ENCODE results near the gene FAM20C.

Gene FAM20C

DNA sequence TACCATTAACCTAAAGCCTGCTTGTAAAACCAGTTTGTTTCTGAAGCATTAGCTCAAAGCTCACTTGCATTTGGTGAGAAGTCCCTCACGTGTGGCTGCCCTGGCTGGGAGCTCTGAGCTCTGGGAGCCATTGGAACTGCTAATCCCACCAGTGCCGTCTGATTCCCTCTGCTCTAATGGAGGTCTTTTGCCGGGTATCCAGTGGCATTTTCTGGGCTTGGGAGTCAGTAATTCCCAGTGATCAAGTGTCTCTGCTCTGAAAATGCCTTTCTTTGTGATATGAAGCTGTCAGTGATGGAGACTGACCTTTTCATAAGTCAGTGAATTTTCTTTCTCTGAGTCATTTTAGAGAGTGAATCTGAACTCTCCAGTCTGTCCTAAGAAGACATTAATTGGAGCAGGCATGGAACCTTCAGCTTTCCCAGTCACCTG lies 36.9 kb upstream of the FAM20C start:
- H3K9me3 Mint-ChIP-seq, result no peaks in the 10 kb centered on the region
- H3K4me3 Mint-ChIP-seq, result no peak overlapping the region
- peaks cover 3% of the 10 kb centered on the region for H3K4me1 Mint-ChIP-seq
- no peaks in the 10 kb centered on the region for H3K27me3 Mint-ChIP-seq
- no peak overlapping the region for H3K27ac Mint-ChIP-seq
- no peaks in the 10 kb centered on the region for H3K36me3 Mint-ChIP-seq

DNA sequence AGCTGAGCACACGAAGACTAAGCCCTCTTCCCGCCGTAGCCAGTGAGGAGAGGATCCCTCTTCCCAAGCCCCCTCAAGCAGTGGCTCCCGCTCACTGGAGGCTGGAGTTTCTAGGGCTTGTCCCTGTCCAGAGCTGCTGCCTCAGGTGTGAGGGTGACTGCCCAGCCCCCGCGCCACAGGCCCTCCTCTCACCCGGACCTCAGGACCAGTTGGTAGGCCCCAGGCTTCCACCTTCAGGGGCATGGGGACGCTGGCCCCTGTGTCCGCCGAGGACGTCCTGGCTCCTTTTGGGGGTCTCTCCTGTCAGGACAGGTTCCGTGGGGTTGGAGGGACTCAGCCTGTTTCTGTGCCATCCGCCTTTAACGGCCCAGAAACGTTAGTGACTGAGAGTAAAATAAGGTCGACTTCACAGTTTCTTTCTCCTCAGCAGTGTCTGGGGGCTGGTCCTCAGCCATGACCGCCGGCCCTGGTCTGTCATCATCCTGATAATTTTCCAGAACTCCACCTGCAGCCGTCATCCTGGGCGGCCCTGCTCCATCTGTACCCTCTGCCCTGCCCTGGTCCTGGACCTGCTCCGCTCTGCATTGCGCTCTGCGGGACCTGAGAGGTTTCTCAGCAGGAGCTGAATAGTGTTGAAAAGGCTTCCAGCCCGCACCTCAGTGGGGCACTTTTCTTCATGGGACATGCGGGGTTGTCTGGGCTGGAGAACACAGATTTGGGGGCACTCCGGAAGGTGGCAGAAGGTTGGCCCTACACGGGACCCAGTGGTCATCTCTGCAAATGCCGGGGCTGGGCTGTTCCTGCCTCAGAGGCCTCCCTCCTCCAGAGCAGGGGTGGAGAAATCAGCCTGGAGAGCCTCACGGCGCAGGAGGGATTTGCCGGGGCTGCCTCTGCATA lies 36.0 kb upstream of the FAM20C start:
- no peaks in the 10 kb centered on the region for H3K4me1 Mint-ChIP-seq
- H3K4me3 Mint-ChIP-seq, result no peak overlapping the region
- H3K36me3 Mint-ChIP-seq, result no peaks in the 10 kb centered on the region
- H3K27me3 Mint-ChIP-seq, result no peaks in the 10 kb centered on the region
- peak overlapping the region; percentile 23 for H3K27ac Mint-ChIP-seq
- H3K9me3 Mint-ChIP-seq, result no peaks in the 10 kb centered on the region

DNA sequence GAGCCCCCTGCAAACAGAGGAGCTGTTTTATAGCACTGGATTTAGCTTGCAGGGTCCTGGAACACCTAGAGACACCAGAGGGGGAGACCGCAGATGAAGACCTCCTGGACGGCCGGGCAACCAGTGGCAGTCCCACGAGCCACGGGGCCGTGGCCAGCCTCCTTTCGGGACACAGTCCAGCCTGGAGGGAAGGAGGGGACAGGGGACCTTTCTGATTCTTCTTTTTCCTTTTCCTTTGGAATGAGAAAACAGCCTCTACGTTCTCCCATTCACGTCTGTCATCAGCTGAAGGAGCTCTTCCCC lies 35.4 kb upstream of the FAM20C start:
- no peaks in the 10 kb centered on the region for H3K27me3 Mint-ChIP-seq
- no peak overlapping the region for H3K27ac Mint-ChIP-seq
- H3K4me3 Mint-ChIP-seq, result no peak overlapping the region
- H3K9me3 Mint-ChIP-seq, result no peaks in the 10 kb centered on the region
- no peaks in the 10 kb centered on the region for H3K4me1 Mint-ChIP-seq
- H3K36me3 Mint-ChIP-seq, result no peaks in the 10 kb centered on the region

DNA sequence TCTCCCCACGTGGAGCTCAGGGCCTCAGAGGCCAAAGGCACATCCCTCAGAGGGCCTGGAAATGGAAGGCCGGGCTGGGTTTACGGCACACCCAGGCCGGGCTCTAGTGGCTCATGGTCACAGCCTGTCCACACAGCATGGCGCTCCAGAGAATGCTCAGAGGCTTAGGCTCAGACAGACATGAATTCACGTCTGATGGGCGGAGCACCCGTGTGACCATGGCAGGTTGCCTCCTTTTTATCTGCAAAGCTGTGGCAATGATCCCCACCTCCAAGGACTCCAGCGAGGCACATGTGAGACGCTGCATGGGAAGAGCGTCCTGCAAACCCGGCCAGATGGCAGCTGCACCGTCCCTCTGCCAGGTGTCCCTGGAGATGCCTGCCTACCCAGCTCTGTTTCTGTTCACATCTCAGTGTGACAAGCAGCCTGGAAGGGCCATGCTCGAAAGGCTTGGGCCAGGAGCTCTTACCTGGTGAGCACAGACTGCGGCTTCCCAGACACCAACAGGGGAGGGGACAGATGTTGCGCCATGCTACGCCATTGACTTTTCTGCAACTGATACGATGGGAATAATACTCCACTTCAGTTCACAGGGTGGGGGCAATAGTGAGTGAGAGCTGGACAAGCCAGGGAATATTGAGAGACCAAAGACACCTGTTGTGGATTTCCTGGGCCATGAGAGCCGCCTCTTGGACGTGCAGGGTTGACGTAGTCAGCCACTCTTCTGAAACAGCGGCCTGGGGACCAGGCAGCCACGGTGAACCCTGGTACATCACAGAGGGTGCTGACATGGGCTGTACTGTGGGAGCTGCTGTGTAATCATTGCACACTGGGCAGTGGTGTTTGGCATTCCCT lies 34.4 kb upstream of the FAM20C start:
- no peaks in the 10 kb centered on the region for H3K9me3 Mint-ChIP-seq
- no peaks in the 10 kb centered on the region for H3K36me3 Mint-ChIP-seq
- no peak overlapping the region for H3K4me3 Mint-ChIP-seq
- H3K4me1 Mint-ChIP-seq, result no peaks in the 10 kb centered on the region
- no peaks in the 10 kb centered on the region for H3K27me3 Mint-ChIP-seq
- no peak overlapping the region for H3K27ac Mint-ChIP-seq

DNA sequence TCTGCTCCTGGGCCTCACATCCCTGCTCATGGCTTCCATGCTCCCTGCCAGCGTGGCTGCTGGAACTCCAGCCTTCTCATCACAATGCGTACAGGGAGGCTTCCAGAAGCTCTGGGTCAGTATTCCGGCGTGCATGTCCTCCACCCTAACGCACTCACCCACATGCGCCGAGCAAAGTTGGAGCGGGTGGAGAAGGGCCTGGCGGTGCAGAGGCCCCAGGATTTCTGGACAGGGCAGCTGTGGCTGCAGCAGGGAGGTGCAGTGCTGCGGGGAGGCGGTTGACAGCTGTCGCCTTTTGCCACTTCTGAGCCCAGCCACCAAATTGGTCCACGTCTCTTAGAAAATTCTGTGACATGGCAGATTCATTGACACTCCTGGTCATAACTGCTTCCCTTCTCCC lies 33.6 kb upstream of the FAM20C start:
- no peaks in the 10 kb centered on the region for H3K36me3 Mint-ChIP-seq
- no peak overlapping the region for H3K27ac Mint-ChIP-seq
- H3K9me3 Mint-ChIP-seq, result no peaks in the 10 kb centered on the region
- no peaks in the 10 kb centered on the region for H3K27me3 Mint-ChIP-seq
- no peaks in the 10 kb centered on the region for H3K4me1 Mint-ChIP-seq
- H3K4me3 Mint-ChIP-seq, result no peak overlapping the region

DNA sequence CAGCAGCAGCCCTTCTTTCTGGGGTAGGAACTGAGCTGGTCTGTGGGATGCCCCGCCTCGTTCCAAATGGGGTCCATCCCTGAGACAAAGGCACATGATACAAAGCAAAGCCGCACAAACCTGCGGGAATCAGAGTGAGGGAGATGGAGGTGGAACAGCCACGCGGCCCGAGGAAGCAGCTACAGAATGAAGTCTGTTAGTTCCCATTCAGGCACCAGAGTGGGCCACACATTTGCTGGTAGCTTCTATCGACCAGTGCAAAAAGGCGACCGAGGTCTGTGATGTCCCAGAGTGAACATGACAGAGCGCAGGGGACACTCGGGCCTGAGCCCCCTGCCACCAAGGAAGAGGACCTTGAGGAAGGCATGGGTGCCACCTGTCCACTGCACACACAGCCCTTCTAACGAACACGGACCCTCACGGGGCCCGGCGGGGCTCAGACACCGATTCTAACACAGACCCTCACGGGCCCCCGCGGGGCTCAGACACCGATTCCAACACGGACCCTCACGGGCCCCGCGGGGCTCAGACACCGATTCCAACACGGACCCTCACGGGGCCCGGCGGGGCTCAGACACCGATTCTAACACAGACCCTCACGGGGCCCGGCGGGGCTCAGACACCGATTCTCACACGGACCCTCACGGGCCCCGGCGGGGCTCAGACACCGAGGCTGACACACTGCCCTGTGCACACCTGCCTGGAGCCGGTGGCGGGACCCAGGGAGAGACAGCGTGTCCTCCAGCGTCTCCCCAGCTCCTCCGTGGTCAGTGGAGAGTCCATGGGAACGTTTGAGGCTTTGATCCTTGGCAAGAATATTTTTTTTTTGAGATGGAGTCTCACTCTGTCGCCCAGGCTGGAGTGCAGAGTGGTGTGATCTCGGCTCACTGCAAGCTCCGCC lies 32.8 kb upstream of the FAM20C start:
- no peaks in the 10 kb centered on the region for H3K9me3 Mint-ChIP-seq
- H3K36me3 Mint-ChIP-seq, result no peaks in the 10 kb centered on the region
- H3K27me3 Mint-ChIP-seq, result no peaks in the 10 kb centered on the region
- no peak overlapping the region for H3K4me3 Mint-ChIP-seq
- H3K27ac Mint-ChIP-seq, result no peak overlapping the region
- H3K4me1 Mint-ChIP-seq, result no peaks in the 10 kb centered on the region

DNA sequence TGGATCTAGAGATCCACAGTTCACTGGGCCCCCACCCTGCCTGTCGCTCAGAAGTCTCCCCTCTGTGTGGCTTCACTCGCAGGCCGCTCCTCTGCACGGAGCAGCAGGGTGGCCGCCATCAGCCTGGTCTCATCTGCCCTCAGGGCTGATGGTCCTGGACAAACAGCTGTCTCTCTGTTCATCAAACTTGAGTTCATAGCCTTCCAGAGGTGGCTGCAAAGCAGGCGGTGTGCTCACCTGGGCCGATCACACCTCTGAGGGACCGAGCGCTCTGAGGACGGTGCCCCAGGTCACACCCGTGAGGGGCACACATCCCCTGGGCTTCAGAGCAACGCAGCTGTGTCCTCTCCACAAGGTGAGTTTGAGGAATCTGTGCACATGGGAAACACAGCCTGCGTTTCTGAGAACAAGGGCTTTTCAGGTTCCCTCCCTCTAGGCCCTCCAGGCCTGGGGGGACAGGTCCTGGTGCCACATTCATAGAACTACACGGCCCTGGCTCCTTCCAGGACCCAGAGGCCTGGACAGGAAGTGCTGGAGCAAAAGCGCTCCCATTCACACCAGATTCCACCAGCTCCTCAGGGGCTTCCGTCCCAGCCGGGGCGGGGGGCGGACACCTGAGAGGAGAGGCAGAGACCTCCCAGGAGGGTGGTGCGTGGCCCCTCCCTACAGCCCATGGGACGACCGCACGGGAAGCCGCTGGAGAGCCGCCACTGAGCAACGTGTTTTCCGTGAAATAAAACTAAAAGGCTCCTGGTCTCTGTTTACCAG lies 31.2 kb upstream of the FAM20C start:
- Mint-ChIP-seq H3K27me3 (no peaks in the 10 kb centered on the region), H3K4me1 (no peaks in the 10 kb centered on the region), H3K27ac (no peak overlapping the region), H3K4me3 (no peak overlapping the region), H3K36me3 (no peaks in the 10 kb centered on the region), H3K9me3 (no peaks in the 10 kb centered on the region)

DNA sequence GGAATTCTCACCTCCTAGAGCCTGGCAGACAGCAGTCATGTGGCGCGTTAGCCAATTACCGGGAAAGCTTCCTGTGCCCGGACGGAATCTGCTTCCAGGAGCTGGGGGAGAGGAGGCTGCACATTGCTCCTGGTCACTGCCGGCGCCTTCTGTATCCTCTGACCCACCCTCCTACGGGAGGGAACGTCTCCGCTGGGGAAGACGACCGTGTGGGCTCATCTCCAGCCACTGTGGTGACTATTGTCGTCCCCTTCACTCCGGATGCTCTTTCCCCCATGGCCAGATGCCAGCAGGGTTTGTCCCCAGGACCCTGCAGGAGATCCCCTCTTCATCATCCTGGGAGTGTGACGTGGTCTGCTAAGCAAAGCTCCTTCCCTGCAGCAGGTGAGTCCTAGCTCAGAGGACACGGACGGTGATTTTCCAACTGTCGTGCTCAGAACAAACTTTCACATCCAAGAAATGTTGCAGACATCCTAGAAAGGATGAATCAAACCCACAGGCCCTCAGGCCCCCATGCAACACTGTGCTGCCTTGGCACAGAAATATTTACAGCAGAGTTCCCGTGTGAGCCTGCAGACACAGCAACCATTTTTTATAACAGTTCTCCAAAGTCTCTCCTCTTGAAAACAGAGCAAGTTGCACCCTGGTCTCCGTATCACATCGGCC lies 29.6 kb upstream of the FAM20C start:
- H3K9me3 Mint-ChIP-seq, result no peaks in the 10 kb centered on the region
- H3K4me1 Mint-ChIP-seq, result no peaks in the 10 kb centered on the region
- no peak overlapping the region for H3K4me3 Mint-ChIP-seq
- peaks cover 1% of the 10 kb centered on the region for H3K27me3 Mint-ChIP-seq
- H3K27ac Mint-ChIP-seq, result no peak overlapping the region
- no peaks in the 10 kb centered on the region for H3K36me3 Mint-ChIP-seq

DNA sequence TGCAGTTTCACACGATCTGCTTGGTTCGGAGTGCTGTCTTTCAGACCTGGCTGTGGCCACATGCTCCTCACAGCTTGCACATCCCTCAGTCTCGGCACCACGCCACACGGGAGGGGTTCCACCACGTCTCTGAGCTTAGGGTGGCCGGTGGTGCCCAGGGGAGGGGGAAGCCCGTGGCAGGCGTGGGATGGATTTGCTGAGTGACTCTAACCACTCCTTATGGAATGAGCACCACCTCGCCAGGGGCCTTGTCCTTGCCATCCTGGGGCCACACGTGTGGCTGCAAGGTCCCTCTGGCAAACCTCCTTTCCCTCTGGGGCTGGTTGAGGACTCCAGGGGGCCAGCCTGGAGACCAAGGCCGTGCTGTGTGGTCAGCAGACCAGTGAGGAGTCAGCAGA lies 29.1 kb upstream of the FAM20C start:
- H3K9me3 Mint-ChIP-seq, result no peaks in the 10 kb centered on the region
- H3K4me1 Mint-ChIP-seq, result no peaks in the 10 kb centered on the region
- no peaks in the 10 kb centered on the region for H3K36me3 Mint-ChIP-seq
- no peak overlapping the region for H3K27ac Mint-ChIP-seq
- peaks cover 3% of the 10 kb centered on the region for H3K27me3 Mint-ChIP-seq
- H3K4me3 Mint-ChIP-seq, result no peak overlapping the region

DNA sequence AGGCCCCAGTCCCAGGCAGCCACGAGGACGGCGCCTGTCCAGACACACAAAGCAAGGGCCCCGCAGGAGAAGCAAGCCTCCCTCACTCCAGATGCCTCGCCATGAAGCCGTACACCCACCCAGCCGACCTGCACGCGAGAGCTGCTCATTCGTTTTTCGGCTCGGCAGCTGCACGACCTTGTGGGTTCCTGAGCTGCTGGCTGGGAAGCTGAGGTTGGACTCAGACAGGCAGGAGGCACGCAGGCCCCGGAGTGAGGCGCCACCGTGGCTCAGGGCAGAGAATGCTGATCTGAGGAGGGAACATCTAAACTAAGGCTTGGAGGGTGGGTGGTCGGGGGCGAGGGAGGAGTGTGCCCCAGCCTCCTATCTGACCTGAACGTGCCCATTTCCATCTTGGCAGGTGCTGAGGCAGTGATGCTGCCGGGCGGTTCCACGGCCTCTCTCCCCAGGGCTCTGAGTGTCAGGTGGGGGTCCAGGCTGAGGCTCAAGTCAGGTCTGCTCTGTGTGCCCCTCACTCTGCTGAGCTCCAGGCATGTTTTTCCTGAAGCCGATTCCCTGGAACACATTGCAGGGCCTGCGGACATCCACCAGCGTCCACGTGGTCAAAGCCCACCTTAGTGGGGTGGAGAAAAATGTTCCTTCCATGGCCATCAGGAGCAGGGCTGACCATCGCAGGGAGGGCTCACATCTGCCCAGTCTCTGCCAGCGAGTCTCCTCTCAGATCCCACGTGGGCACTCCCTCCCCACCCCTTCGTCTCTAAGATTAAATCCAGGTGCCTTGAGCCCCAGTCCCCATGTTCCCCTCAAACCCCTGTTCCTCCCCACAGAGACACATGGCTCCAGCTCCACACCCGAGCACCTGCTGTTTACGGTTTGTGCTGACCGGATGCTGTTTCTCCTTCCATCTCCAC lies 28.1 kb upstream of the FAM20C start:
- H3K27ac Mint-ChIP-seq, result no peak overlapping the region

DNA sequence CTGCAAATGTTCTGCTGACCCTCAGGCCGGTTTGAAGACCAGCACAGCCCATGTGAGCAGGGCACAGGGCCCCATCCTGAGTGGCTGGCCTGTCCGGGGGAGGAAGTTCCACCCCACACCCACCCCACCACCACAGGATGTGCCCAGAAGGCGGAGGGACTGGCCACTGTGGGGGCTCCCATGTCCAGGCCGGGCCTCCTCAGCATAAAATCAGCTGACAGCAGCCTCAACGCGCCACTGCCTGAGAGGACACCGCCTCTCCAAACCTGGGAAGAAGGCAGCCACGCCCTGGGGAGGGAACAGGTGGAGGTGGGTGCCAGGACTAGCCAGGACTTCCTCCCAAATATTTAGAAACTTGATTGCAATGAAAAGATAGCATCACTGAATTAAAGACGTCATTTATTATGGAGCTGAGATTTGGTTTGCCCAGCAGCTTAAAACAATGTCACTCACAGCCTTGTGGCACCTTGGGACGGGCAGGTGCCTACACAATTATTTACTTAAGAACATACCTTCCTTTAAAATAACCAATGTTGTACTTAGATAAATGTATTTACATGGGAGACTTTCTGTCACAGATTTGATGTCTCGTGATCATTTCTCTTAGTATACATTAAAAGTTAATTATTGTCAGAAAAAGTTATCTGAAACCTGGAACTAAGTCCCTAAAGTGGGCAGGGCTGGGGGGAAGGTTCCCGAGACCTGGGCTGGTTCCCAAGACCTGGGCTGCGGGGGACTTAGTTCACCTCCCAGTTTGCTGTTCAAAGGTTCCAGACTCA lies 27.3 kb upstream of the FAM20C start:
- no peak overlapping the region for H3K27ac Mint-ChIP-seq
- H3K36me3 Mint-ChIP-seq, result no peaks in the 10 kb centered on the region
- H3K4me3 Mint-ChIP-seq, result no peak overlapping the region
- peaks cover 4% of the 10 kb centered on the region for H3K27me3 Mint-ChIP-seq
- H3K4me1 Mint-ChIP-seq, result no peaks in the 10 kb centered on the region
- no peaks in the 10 kb centered on the region for H3K9me3 Mint-ChIP-seq

More for the DNA sequence above, 28.1 kb upstream of the FAM20C start:
- Mint-ChIP-seq H3K36me3 (no peaks in the 10 kb centered on the region), H3K9me3 (no peaks in the 10 kb centered on the region), H3K4me3 (no peak overlapping the region), H3K4me1 (no peaks in the 10 kb centered on the region), H3K27me3 (peaks cover 3% of the 10 kb centered on the region)

DNA sequence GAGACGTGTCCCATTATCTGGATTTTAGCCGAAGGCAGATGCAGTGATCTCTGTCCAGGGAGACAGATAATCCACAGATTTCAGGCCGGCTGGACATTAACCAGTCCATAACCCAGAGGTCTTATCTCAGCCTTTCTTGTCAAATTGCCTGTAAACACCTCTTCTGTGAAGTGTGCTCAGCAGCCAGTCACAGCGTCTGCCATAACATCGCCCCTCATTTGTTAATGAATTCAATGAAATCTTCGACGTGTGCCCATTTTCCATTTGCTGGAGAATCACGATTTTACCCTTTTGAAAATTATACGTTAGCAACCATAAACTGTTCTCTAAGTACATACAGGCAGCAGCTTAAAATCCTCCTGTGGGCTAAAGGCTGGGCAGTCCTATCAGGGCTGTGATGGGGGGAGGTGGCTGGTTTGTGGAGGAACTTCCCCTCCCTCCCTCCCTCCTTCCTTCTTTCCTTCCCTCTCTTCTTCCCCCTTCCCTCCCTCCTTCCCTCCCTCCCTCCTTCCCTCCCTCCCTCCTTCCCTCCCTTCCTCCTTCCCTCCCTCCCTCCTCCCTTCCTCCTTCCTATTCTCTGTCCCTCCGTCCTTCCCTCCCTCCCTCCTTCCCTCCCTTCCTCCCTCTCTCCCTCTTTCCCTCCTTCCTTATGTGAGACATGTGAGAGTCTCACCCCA lies 26.6 kb upstream of the FAM20C start:
- Mint-ChIP-seq H3K27me3 (peaks cover 6% of the 10 kb centered on the region), H3K4me1 (no peaks in the 10 kb centered on the region), H3K36me3 (no peaks in the 10 kb centered on the region), H3K27ac (no peak overlapping the region), H3K9me3 (no peaks in the 10 kb centered on the region), H3K4me3 (no peak overlapping the region)

All from activated naive CD4-positive, alpha-beta T cell treated with anti-CD3 and anti-CD28 coated beads, Interleukin-2, amount 50 U/mL, for 24 hours (primary cell).